HT-29 (cell line): ENCODE data around the gene TRAF3. TPM values are rescaled to one million over a fixed set of nuclear protein-coding genes. Genes with fewer than 3 reads are reported as not detected.
"Not testable (repeated sequence)": the region's sequence is repeated elsewhere in the genome, so short reads cannot be mapped to it uniquely, and the experiment has no call there.

ENCODE experiments used
- DNase-seq: peaks from one replicate; pipeline ENCODE4 v3.0.0-alpha.2; 2015; ENCODE audit warnings: low spot score
- total RNA-seq: library from RNA; depleted of rRNA; stranded (reverse); fragments of >200 nt; shearing (Covaris generic); gene quantifications from 2 replicates; pipeline ENCODE4 v1.2.3, GENCODE V29; 2014

The TRAF3 gene
- total RNA-seq, 1 experiment from 2014 or later, result 8.7 TPM

GRCh38 chr14:102922490-102923200, 145.4 kb downstream of the TRAF3 start, which contains the start of gene AMN:
TSS of gene AMN (plus strand) at chr14:102922663. CDS start at chr14:102922689, 26 bp downstream.
- no peak for DNase-seq

- DNase-seq, result no peak
Observed at GRCh38 chr14:102923201-102923924, 146.1 kb downstream of the TRAF3 start.

GRCh38 chr14:102923925-102924486, 146.8 kb downstream of the TRAF3 start:
- DNase-seq, result no peak

- no peak for DNase-seq
Observed at GRCh38 chr14:102924632-102925588, 147.7 kb downstream of the TRAF3 start.

GRCh38 chr14:102925646-102926045, 148.4 kb downstream of the TRAF3 start:
- DNase-seq, result no peak

GRCh38 chr14:102926104-102926503, 148.9 kb downstream of the TRAF3 start:
- no peak for DNase-seq

GRCh38 chr14:102926840-102927239, 149.6 kb downstream of the TRAF3 start:
- DNase-seq, result not testable (repeated sequence)

- peak; percentile 15 for DNase-seq
Observed at GRCh38 chr14:102927346-102927877, 150.2 kb downstream of the TRAF3 start.

GRCh38 chr14:102927878-102928411, 150.7 kb downstream of the TRAF3 start:
- DNase-seq, result peak; percentile 40

- DNase-seq, result peak; percentile 58
Observed at GRCh38 chr14:102928412-102929240, 151.4 kb downstream of the TRAF3 start.

GRCh38 chr14:102929241-102930137, 152.2 kb downstream of the TRAF3 start:
- no peak for DNase-seq

GRCh38 chr14:102930138-102930752, 153.0 kb downstream of the TRAF3 start:
- DNase-seq, result no peak

- peak; percentile 42 for DNase-seq
Observed at GRCh38 chr14:102930753-102931579, 153.7 kb downstream of the TRAF3 start.

GRCh38 chr14:102931580-102932285, 154.5 kb downstream of the TRAF3 start:
- no peak for DNase-seq

GRCh38 chr14:102932484-102933248, 155.4 kb downstream of the TRAF3 start:
- DNase-seq, result no peak

- DNase-seq, result no peak
Observed at GRCh38 chr14:102933618-102934231, 156.5 kb downstream of the TRAF3 start.
